CD4-positive, alpha-beta T cell treated with Interleukin-17A for 4 hours (primary cell): ENCODE measurements around the gene SPARC.
A peak's percentile ranks its signal among the peaks of the same experiment; 100 is the strongest.

Experiments used
- DNase-seq: peaks from one replicate; pipeline ENCODE4 v3.0.0-alpha.2; 2020; ENCODE audit warnings: mixed read lengths

Gene SPARC

DNA sequence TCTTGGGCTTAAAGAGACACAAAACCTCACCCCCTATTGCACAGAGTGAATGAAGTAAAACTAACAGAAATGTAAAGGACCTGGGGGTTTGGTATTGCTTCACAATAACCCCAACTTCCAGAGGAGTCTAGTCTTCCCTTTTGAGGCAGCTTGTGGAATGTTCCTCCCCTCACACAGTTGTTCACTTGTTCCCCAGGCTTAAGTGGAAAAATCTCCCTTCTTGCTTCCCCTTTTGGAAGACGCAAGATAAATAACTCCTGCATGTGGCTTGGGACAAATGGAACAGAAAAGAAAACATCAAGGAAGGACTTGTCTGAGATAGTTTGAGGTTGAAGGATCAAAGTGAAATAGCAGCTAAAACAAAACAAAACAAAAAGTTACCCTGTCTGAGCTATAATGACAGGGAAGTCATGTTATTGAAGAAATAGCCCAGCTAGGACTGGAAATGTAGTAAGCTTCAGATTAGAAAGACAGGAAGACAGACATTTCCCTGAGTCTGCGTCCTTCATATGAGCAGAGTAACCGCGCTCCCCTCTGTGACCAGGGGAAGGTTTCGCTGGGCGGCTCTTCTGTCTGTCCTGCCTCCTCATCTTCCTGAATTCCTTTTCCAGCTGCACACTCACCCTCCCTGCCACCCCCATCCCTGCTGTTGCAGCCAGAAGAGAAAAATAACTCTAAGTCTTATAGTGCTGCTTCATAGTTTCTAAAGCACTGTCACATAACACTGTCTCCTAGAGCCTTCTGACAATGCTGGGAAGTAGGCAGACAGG is 8.8 kb downstream of the SPARC start:
- no peak for DNase-seq

GRCh38 chr5:151676719-151677118 is 10.0 kb downstream of the SPARC start:
- no peak for DNase-seq

DNA sequence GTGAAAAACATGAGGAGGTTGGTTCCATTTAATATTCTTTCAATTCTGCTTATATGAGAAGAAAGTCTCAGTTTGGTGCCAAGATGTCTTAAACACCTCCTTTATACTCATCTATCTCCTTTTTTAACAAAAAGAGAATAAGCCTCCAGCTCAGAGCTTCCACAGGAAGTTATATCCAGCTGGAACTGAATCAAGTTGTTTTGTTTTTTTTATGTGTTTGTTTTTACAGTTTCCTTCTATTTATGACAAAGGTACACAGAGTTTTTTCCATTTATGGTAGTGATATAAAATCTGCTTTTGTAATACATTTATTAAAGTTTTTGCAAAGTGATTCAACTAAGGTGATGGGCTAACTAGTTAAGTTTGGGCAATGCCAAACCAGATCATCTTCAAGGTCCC is 10.4 kb downstream of the SPARC start:
- DNase-seq: no peak

DNA sequence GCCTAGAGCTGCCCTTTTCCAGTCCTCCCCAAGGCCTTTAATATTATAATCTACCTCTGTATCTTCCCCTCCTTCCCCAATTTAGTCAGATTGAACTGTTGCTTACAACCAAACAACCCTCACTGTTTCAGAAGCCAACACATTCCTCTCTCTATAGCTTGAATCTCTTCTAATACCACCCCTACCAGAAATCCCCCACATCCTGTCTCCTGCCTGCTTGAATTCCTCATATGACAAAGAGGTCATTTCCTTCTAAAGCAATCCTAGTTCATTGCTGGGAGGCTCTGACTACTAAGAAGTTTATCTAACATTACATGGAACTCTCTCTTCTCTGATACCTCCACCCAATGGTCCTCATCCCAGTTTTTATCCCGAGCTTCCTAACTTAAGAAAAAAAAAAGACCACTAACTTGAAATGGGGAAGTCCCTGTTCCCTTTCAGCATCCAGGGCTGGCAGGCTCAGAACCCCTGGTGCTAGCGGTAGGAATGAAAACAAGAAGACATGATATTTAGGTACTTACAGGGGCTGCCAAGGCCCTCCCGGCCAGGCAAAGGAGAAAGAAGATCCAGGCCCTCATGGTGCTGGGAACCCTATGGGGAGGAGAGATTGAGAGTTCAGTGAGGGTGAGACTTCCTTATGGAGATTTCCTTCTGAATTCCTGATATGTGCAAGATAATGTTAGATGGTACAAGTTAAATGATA is 11.0 kb downstream of the SPARC start:
- DNase-seq: no peak

DNA sequence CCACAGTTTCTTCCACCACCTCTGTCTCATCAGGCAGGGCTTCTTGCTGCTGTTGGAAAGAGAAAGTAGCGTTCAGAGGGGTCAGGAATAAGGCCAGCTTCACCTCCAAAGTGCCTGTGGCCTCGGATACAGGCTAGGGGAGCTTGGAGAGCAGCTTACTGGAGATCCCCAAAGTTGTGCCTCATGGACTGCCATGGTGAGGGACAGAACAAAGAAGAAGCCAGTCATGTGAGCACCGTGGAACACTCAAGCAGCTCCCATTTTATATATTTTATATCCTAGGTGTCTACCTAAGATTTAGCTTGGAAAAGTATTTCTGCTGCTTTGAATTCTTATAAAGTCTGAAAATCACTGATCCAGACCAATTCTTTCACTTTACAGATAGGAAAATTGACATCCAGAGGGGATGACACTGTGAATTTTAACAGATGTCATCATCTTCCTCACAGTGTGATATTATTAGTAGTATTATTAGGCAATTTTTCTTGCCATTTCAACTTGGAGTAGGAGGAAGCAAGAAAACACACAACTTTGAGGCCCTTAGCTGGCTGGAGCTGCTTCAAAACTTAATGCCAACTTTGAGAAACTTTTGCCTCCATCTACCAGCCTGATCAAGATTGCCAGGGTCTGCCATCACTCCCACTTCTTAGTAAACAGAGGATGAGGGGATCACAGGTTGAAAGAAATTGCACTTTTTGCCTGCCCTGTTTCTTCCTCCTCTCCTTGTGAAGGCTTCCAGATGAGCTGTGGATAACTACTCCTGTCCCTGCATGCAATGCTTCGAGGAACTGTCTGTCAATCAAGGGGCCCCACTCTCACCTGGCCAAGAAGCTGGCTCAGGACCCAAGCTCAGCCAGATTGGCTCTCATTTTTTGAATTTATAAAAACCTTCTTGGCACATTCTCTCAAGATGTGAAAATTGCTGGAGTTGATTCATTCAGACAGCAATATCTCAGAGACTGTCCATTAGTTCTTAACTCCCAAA is 11.8 kb downstream of the SPARC start:
- DNase-seq: no peak

DNA sequence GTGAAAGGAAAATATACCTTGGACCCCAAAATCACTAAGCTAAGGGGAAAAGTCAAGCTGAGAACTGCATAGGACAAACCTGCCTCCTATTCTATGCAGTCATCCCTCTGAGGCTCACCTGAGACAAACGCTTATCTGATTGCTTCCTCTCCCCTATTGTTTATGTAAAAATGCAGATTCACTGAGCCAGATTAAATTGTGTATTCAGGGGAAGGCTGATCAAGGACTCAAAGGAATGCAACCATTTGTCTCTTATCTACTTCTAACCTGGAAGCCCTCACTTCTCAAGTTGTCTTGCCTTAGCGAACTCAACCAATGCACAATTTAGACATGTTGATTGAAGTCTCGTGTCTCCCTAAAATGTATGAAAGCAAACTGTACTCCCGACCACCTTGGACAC is 13.3 kb downstream of the SPARC start:
- no peak for DNase-seq

DNA sequence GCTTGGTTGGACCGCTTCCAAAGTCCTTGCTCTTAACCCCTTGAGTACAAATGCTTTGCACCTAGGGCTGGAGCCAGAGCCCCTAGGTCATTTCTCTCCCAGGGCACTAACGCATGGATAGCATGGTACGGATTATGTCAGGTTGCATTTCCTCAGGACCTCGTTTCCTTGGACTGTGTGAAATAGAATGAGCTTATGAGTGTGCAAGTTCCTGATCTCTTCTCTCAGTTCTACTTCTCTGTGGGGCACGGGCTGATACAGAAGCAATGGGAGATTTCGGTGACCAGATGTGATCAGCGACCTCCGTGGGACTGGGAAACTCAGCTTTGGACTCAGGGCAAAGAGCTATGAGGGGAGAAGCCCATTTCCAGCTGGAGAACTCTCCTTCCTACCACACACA is 14.2 kb downstream of the SPARC start:
- DNase-seq: no peak

DNA sequence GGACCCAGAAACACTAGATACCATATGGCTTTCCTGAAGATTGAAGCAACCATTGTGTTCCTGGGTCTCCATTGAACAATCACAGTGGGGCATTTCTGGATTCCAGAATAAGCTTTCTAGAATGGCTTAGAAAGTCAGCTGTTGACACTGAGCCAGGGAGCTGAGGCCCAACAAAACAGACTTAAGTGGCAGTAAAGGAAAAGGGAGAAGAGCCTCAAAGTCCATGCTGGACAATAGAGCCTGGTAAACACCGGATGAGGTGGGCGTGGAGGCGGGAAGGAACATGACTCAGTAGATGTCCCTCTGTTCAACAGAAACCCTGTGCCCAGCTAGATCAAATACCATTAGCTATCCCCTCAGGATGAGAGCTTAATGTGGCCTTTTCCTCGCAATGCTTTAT is 14.8 kb downstream of the SPARC start:
- DNase-seq: no peak

- DNase-seq: no peak
Measured at GRCh38 chr5:151670953-151671636, 15.6 kb downstream of the SPARC start.

- no peak for DNase-seq
Measured at GRCh38 chr5:151670083-151670686, 16.5 kb downstream of the SPARC start.

GRCh38 chr5:151667083-151667482 is 19.6 kb downstream of the SPARC start:
- no peak for DNase-seq

DNA sequence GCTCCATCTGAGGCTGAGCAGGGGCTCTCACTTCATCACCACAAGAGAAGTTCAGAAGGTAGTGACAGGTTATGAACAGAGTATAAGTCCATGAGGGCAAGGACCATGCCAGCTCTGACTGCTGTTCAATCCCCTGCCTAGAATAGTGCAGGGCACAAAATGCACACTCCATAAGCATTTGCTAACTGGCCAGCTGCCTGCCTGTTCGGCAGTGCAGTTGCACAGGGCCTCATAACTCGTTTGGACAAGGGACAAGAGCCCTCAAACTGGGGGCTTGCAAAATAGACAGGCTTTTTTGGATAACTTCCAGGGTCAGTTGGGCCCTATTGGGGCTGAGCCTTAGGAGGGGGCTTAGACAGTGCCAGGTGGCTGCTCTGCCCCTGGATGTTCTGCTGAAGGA is 21.1 kb downstream of the SPARC start:
- no peak for DNase-seq

DNA sequence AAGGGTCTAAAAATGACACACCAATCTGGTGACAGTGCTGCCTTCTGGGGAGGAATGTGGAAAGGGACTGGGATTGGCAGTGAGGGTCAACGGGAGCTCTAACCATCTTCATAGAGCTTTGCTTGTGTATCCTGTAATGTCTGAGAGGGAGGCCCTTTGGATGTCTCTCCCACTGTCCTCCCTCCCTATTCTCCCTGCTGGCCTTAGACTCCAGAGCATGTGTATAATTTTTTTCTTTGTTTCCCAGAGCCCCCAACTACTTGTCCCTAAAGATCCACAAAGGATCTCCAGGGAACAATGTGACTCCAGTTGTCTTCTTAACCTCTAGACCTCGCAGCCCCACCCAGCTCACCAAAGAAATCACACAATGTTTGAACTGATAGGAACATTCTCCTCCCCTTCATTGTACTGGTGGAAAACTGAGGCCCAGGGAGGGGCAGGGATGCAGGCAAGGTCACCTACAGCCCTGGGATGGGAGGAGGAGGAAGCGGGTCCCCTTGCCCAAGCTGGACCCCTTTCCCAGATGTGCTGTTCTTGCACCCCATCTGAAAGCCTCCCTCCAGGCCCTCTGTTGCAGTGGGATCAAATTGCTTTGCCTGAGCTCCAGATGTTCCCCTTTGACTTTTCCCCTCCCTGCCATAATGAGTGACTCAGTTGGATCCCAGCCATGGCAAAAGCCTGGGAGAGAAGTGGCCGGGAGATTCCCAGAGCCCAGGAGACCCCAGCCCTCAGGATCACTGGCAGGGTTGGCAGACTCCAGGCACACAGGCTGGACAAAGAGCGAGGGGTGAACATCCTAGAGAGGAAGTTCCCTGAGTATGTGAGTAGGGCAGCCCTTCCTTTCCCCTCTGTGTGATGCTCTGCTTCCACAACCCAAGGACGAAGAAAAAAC is 21.8 kb downstream of the SPARC start:
- no peak for DNase-seq

DNA sequence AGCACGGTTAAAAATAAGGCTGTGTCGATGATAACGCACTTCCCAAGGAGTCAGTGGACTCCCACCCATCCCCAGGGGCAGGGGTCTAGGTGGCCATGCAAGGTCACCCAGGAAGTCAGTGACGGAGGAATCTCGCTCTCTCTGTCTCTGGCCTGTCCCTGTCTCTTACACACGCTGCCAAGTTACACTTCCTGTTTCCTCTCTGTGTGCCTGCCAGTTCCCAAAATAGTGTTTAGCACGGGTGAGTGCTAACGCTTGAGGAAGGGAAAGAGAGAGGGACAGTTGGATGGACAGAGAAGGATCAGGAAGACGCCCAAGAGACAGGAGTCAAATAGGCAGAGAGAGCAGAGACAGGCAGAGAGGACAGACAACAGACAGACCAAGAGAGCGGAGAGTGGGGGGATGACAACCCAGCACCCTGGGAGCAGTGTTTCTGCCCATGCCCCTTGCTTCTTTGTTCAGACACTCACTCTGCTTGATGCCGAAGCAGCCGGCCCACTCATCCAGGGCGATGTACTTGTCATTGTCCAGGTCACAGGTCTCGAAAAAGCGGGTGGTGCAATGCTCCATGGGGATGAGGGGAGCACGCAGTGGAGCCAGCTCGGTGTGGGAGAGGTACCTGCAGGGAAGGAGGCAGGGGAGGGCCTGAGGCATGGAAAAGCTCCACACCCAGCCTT is 23.0 kb downstream of the SPARC start:
- no peak for DNase-seq

GRCh38 chr5:151662805-151663204 is 23.9 kb downstream of the SPARC start:
- DNase-seq: no peak

DNA sequence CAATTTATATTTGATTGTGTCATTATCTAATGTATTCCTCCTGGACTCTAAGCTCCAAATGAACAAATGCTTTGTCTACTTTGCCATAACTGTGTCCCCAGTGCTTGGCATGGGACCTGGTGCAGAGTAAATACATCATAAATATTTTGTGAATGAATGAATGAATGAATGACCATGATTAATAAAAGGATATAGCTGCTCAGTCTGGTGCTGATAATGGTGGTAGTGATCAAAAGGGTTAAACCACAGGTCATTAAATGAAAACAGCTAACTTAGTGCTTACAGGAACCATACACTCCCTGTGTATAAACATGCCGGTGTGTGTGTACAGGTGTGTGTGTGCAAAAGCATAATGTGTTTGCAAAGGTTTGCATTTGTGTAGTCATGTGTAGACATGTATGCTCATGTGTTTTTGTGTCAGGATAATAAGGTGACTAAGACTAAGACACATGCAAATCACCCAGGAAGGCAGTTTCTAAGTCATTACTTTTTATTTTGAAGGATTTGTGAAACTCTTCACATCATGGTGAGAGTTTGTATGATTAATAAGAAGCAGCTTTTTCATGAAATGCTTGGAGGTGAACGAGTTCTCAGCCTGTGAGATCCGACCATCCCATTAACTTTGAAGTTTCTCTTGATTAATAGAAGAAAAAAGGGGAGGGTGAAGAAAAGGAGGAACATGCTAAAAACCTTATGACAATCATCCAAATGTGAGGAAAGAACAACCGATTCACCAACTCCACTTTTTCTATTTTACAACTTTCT is 24.6 kb downstream of the SPARC start:
- no peak for DNase-seq

DNA sequence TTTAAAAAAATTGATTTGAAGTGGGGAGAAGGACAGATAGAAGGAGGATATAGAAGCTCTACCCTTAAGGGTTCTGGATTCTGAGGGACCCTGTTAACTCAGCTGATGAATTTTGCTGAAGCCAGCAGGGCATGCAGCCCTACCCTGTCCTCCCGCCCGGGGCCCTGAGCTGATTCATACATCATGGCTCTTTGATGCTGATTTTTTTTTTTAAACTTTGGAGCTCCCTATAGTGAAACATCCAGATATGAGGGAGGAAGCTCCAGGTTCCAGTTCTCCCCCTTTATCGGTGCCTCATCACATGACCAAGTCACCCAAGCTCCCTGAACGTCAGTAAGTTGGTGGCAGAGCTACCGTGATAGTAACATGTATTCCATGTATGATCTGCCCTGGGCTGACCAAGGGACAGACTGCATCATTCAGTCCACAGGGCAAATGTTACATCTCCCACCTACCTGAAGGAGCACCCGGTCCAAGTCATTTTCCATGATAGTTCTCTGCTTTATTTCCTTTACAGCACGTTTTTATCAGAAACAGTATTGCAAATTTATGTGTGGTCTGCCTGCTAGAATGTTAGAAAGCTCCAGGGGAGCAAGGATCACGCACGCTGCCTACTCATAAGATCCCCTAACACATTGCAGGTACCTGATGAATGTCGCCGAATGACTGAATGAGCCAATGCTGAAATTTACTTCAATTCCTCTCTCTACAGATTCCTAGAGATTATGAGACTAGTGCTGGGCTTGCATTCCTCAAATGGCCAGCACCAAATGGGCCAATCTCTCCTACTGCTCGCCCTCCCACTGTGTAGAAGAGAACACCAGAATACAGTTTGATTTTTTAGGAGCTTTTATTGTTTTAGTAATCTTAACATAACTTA is 25.9 kb downstream of the SPARC start:
- DNase-seq: no peak

GRCh38 chr5:151659001-151659754 is 27.5 kb downstream of the SPARC start:
- DNase-seq: peak; percentile 89
